Measurements from ENCODE around the gene RIN3.
"Not testable (repeated sequence)": the region's sequence is repeated elsewhere in the genome, so short reads cannot be mapped to it uniquely, and the experiment has no call there.

RIN3 gene

GRCh38 chr14:92663049-92663448 is 149.5 kb downstream of the RIN3 start:
- DNase-seq (no peak), ATAC-seq (no peak)
- H3K9me3 Mint-ChIP-seq: no peaks in the 10 kb centered on the region
- peak overlapping the region in 1 of 2 donors; percentile 80 for H3K27ac Mint-ChIP-seq
- peak overlapping the region in 1 of 2 donors; percentile 15 for H3K4me3 Mint-ChIP-seq
- H3K27me3 Mint-ChIP-seq: no peaks in the 10 kb centered on the region
- peaks cover 100% of the 10 kb centered on the region for H3K4me1 Mint-ChIP-seq

DNA sequence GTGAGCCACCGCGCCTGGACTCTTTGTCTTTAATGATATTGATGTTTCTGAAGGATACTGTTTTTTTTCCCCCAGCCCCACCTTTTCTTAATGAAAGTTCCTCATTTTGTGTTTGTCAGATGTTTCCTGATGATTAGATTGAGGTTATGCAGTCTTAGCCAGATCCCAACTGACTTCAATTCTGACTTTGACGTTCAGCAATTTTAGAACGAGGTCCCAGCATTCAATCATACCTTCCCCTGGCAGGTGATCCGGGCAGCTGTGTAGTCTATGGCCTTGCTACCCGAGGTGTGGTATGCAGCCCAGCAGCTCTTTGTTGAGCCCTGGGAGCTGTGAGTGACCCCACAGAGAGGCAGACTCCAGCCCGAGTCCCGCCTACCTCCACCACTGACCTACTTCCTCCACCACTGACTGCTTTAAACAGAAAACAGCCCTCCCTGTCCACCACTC is 152.1 kb downstream of the RIN3 start:
- Mint-ChIP-seq H3K27me3 (no peaks in the 10 kb centered on the region), H3K4me3 (peak overlapping the region; percentile 32 to 40), H3K9me3 (no peaks in the 10 kb centered on the region), H3K4me1 (peaks cover 100% of the 10 kb centered on the region), H3K27ac (peak overlapping the region; percentile 55 to 77)
- DNase-seq (no peak), ATAC-seq (no peak)

DNA sequence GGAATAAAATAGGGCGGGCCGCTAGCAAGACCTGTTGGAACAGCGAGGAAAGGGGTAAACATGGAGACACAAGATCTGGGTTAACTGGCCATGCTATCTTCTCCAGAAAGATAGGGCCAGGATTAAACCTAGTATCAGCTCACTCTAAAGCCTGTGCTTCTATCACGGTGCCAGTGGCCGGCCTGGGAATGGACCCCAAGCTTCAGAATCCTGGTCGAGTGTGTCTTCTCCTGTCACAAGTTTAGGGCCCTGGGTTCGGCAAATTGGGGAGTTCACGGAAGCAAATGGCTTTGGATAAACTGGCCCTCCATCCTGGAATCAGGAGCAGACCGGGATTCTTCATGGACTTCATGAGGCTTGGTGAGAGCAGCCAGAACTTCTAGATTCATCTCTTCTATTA is 152.7 kb downstream of the RIN3 start:
- ATAC-seq (no peak), DNase-seq (no peak)
- H3K27ac Mint-ChIP-seq: peak overlapping the region; percentile 27 to 55
- no peaks in the 10 kb centered on the region for H3K9me3 Mint-ChIP-seq
- peak overlapping the region in 1 of 2 donors; percentile 40 for H3K4me3 Mint-ChIP-seq
- H3K4me1 Mint-ChIP-seq: peaks cover 100% of the 10 kb centered on the region
- H3K27me3 Mint-ChIP-seq: no peaks in the 10 kb centered on the region

DNA sequence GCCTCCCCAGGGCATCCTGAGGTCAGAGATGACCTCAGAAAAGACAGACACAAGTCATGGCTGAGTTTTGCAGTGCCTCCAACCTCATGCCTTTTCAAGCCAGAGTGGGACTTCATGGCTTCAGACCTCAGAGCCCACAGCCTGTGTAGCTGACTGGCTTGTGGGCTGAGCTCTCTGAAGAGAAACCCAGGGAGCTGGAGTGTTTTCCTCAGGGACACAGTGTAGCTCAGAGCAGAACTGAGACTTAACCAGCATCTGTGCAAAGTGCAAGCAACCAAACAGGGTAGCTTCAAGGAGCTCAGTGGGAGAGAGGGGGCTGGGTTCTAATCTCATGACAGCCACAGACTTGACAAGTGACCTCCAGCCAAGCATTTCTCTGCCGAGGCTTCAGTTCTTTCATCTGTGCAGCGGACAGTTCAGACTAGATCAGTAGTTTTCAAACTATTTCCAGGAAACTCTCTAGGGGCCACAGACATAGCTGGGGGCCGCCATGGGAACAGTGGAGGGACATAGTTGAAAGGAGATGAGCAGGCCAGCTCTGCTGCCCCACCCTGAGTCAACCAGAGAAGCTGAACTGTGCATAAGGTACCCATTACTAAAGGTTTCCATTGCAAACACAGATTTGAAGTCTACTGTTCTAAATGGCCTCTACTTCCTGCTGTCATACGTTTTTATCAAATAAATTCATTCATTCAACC is 154.8 kb downstream of the RIN3 start:
- peak; percentile 87 for ATAC-seq
- Mint-ChIP-seq H3K27ac (peak overlapping the region; percentile 73 to 90), H3K4me3 (peak overlapping the region; percentile 19 to 33)

GRCh38 chr14:92670160-92670559 is 156.6 kb downstream of the RIN3 start:
- DNase-seq (no peak), ATAC-seq (no peak)
- Mint-ChIP-seq H3K4me1 (peaks cover 96% of the 10 kb centered on the region), H3K9me3 (no peaks in the 10 kb centered on the region), H3K4me3 (peak overlapping the region in 1 of 2 donors; percentile 43), H3K27me3 (no peaks in the 10 kb centered on the region), H3K27ac (peak overlapping the region; percentile 19 to 30)

More for the DNA sequence above, 154.8 kb downstream of the RIN3 start:
- Mint-ChIP-seq H3K4me1 (peaks cover 98% of the 10 kb centered on the region), H3K9me3 (no peaks in the 10 kb centered on the region), H3K27me3 (no peaks in the 10 kb centered on the region)
- no peak for DNase-seq

DNA sequence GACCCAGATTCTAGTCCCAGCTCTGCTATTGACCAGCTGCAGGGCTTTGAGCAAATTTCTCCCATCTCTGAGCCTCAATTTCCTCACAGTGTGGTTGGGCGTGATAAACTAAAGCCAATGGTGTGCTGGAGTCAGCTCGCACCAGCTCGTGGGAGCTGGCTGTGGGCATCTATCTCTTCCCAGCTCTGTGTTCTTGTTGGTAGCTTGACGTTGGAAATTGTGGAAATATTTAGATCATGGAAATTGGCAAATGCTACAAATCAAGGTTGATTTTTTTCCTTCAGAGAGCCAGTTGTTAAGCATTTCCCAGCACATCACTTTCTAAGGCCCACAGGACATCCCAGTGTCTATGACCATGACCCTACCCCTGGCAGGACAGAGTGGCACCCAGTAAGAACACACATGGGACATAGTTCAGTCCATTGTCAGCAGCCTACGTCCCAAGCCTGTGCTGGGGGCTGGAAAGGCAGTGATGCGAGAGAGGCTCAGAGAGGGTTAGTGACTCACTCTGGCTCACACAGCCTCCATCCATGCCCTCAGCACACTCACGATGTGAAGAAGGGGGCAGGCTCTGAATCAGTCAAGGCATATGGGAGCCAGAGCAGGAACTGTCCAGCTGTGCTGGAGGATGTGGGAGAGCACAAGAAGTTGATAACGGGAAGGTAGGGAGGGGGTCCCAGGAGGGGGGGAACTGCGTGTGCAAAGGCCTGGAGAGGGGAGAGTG is 157.2 kb downstream of the RIN3 start:
- ATAC-seq: peak; percentile 37
- DNase-seq: no peak
- Mint-ChIP-seq H3K4me1 (peaks cover 96% of the 10 kb centered on the region), H3K4me3 (no peak overlapping the region), H3K27ac (peak overlapping the region in 1 of 2 donors; percentile 90), H3K27me3 (no peaks in the 10 kb centered on the region), H3K9me3 (no peaks in the 10 kb centered on the region)

- no peak overlapping the region for H3K27ac Mint-ChIP-seq
Observed at GRCh38 chr14:92673601-92674150, 160.1 kb downstream of the RIN3 start.

GRCh38 chr14:92675421-92675820 is 161.8 kb downstream of the RIN3 start:
- Mint-ChIP-seq H3K27ac (no peak overlapping the region), H3K4me1 (peaks cover 96% of the 10 kb centered on the region), H3K9me3 (peaks cover 5 to 10% of the 10 kb centered on the region in 2 donors), H3K4me3 (peak overlapping the region; percentile 33 to 63), H3K27me3 (no peaks in the 10 kb centered on the region)
- ATAC-seq: no peak
- no peak for DNase-seq

More at GRCh38 chr14:92673601-92674150, 160.1 kb downstream of the RIN3 start:
- Mint-ChIP-seq H3K4me1 (peaks cover 96% of the 10 kb centered on the region), H3K27me3 (no peaks in the 10 kb centered on the region), H3K4me3 (no peak overlapping the region), H3K9me3 (peaks cover 5 to 10% of the 10 kb centered on the region in 2 donors)
- no peak for ATAC-seq
- DNase-seq: no peak

- H3K4me1 Mint-ChIP-seq: peaks cover 96% of the 10 kb centered on the region
- DNase-seq: no peak
Observed at GRCh38 chr14:92675976-92676375, 162.4 kb downstream of the RIN3 start.

GRCh38 chr14:92676403-92677086 is 163.0 kb downstream of the RIN3 start:
- peak overlapping the region; percentile 16 to 63 for H3K27ac Mint-ChIP-seq
- no peaks in the 10 kb centered on the region for H3K27me3 Mint-ChIP-seq
- DNase-seq (peak in 1 of 2 donors; percentile 38), ATAC-seq (no peak)
- H3K9me3 Mint-ChIP-seq: peaks cover 5 to 10% of the 10 kb centered on the region in 2 donors
- peak overlapping the region; percentile 31 to 63 for H3K4me3 Mint-ChIP-seq
- peaks cover 96% of the 10 kb centered on the region for H3K4me1 Mint-ChIP-seq

More at GRCh38 chr14:92675976-92676375, 162.4 kb downstream of the RIN3 start:
- Mint-ChIP-seq H3K4me3 (peak overlapping the region; percentile 33 to 63), H3K27me3 (no peaks in the 10 kb centered on the region), H3K27ac (peak overlapping the region in 1 of 2 donors; percentile 59), H3K9me3 (peaks cover 5 to 10% of the 10 kb centered on the region in 2 donors)
- no peak for ATAC-seq

GRCh38 chr14:92677087-92677668 is 163.6 kb downstream of the RIN3 start:
- H3K9me3 Mint-ChIP-seq: peaks cover 5 to 10% of the 10 kb centered on the region in 2 donors
- peaks cover 92% of the 10 kb centered on the region for H3K4me1 Mint-ChIP-seq
- H3K27me3 Mint-ChIP-seq: no peaks in the 10 kb centered on the region
- DNase-seq (peak; percentile 79 to 94), ATAC-seq (peak; percentile 96)
- H3K4me3 Mint-ChIP-seq: peak overlapping the region; percentile 31 to 63
- peak overlapping the region in 1 of 2 donors; percentile 16 for H3K27ac Mint-ChIP-seq

GRCh38 chr14:92677955-92678354 is 164.4 kb downstream of the RIN3 start:
- no peak overlapping the region for H3K27ac Mint-ChIP-seq

DNA sequence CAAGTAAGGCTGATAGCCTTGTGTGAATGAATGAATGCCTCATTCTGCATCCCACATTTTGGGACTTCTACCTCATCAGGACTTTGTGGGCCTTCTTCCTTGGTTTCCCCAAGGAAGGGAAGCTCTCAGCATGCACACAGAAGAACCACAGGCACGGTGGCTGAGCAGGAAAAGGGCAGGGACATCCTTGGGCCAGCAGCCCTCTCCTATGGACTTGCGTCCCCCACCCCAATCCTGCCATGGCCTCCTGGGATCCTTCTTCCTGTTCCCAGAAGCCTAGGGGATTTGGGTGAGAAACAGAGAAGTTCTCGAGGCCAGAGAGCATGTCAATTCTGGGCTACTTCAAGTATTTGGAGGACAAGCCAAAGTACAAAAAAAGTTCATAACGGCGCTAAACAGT is 165.2 kb downstream of the RIN3 start:
- H3K27me3 Mint-ChIP-seq: no peaks in the 10 kb centered on the region
- H3K4me1 Mint-ChIP-seq: peaks cover 88% of the 10 kb centered on the region
- DNase-seq (no peak), ATAC-seq (no peak)
- no peak overlapping the region for H3K4me3 Mint-ChIP-seq
- H3K9me3 Mint-ChIP-seq: peaks cover 5 to 10% of the 10 kb centered on the region in 2 donors
- peak overlapping the region; percentile 8 to 31 for H3K27ac Mint-ChIP-seq

More at GRCh38 chr14:92677955-92678354, 164.4 kb downstream of the RIN3 start:
- ATAC-seq (no peak), DNase-seq (no peak)
- no peaks in the 10 kb centered on the region for H3K27me3 Mint-ChIP-seq
- H3K4me3 Mint-ChIP-seq: no peak overlapping the region
- H3K9me3 Mint-ChIP-seq: peaks cover 5 to 10% of the 10 kb centered on the region in 2 donors
- H3K4me1 Mint-ChIP-seq: peaks cover 92% of the 10 kb centered on the region

DNA sequence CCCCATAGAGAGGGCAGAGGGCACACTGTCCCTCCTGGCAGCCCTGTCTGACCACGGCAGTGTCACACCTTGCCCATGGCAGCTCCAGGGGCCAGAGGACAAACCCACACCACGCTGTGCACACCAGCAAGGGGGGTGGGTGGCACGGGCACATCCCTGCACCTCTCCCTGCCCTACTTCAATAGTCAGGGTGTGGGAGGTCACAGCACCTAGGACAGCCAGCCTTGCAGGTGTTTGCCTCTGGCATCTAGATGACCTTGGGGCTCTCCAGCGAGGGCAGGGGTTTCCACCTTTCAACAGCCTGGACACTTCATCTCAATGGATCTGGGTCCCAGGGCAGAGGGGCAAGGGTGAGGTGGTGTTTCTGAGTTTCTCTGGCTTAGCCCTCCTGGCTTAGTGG is 165.7 kb downstream of the RIN3 start:
- no peak for ATAC-seq
- H3K27me3 Mint-ChIP-seq: no peaks in the 10 kb centered on the region
- peaks cover 83% of the 10 kb centered on the region for H3K4me1 Mint-ChIP-seq
- no peak overlapping the region for H3K4me3 Mint-ChIP-seq
- no peak for DNase-seq
- peaks cover 5 to 10% of the 10 kb centered on the region in 2 donors for H3K9me3 Mint-ChIP-seq
- peak overlapping the region in 1 of 2 donors; percentile 48 for H3K27ac Mint-ChIP-seq

DNA sequence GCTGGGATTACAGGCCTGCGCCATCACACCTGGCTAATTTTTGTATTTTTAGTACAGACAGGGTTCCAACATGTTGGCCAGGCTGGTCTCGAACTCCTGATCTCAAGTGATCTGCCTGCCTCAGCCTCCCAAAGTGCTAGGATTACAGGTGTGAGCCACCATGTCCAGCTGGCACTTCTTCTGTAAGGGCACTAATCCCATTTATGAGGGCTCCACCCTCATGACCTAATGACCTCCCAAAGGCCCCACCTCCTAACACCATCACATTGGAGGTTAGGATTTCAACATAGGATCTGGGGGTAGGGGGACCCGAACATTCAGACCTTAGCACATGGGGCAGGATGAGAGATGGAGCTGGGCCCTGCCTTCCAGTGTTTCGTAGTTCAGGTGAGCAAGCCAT is 166.7 kb downstream of the RIN3 start:
- H3K27me3 Mint-ChIP-seq, DNase-seq, ATAC-seq, H3K9me3 Mint-ChIP-seq, H3K4me3 Mint-ChIP-seq: not testable (repeated sequence)
- H3K27ac Mint-ChIP-seq: peak overlapping the region in 1 of 2 donors; percentile 63
- peaks cover 75% of the 10 kb centered on the region for H3K4me1 Mint-ChIP-seq
